ENCODE results near the gene PTPRE.

The PTPRE gene

GRCh38 chr10:127966875-127967274 is 60.0 kb downstream of the PTPRE start:
- Histone ChIP-seq H3K4me2 (no peak overlapping the region), H2AFZ (ENCODE audit: low read depth) (no peak overlapping the region), H3K36me3 (ENCODE audit: insufficient read depth) (no peaks in the 10 kb centered on the region), H3K4me1 (ENCODE audit: low read depth, poor library complexity, severe bottlenecking) (no peaks in the 10 kb centered on the region), H3K79me2 (ENCODE audit: insufficient read depth, low read depth) (no peaks in the 10 kb centered on the region), H3K27ac (no peak overlapping the region), H3K4me3 (IDR thresholded peaks at IDR 0.05; ENCODE audit: insufficient read depth, low read depth, low read length) (no peak overlapping the region), H4K20me1 (ENCODE audit: insufficient read depth) (no peaks in the 10 kb centered on the region), H3K9ac (no peak overlapping the region), H3K27me3 (ENCODE audit: insufficient read depth, low read depth) (no peaks in the 10 kb centered on the region)
- TF ChIP-seq CTCF (conservative IDR thresholded peaks at IDR 0.05; ENCODE audit: low read depth, low read length) = no peak

- H3K4me1 ChIP-seq (ENCODE audit: low read depth, poor library complexity, severe bottlenecking) = no peaks in the 10 kb centered on the region
- no peak for TF ChIP-seq CTCF (conservative IDR thresholded peaks at IDR 0.05; ENCODE audit: low read depth, low read length)
- no peak overlapping the region for H2AFZ ChIP-seq (ENCODE audit: low read depth)
- no peaks in the 10 kb centered on the region for H3K79me2 ChIP-seq (ENCODE audit: insufficient read depth, low read depth)
- no peak overlapping the region for H3K9ac ChIP-seq
- no peaks in the 10 kb centered on the region for H4K20me1 ChIP-seq (ENCODE audit: insufficient read depth)
- H3K27me3 ChIP-seq (ENCODE audit: insufficient read depth, low read depth) = no peaks in the 10 kb centered on the region
- H3K4me2 ChIP-seq = no peak overlapping the region
- no peak overlapping the region for H3K27ac ChIP-seq
- no peak overlapping the region for H3K4me3 ChIP-seq (IDR thresholded peaks at IDR 0.05; ENCODE audit: insufficient read depth, low read depth, low read length)
- no peaks in the 10 kb centered on the region for H3K36me3 ChIP-seq (ENCODE audit: insufficient read depth)
These were observed 61.1 kb downstream of the PTPRE start for GRCh38 chr10:127968027-127968441.

GRCh38 chr10:127968659-127969058 is 61.8 kb downstream of the PTPRE start:
- H3K4me1 ChIP-seq (ENCODE audit: low read depth, poor library complexity, severe bottlenecking) = no peaks in the 10 kb centered on the region
- H3K4me3 ChIP-seq (IDR thresholded peaks at IDR 0.05; ENCODE audit: insufficient read depth, low read depth, low read length) = no peak overlapping the region
- H3K79me2 ChIP-seq (ENCODE audit: insufficient read depth, low read depth) = no peaks in the 10 kb centered on the region
- TF ChIP-seq CTCF (conservative IDR thresholded peaks at IDR 0.05; ENCODE audit: low read depth, low read length) = no peak
- H4K20me1 ChIP-seq (ENCODE audit: insufficient read depth) = no peaks in the 10 kb centered on the region
- no peak overlapping the region for H3K27ac ChIP-seq
- no peaks in the 10 kb centered on the region for H3K27me3 ChIP-seq (ENCODE audit: insufficient read depth, low read depth)
- no peak overlapping the region for H3K9ac ChIP-seq
- H3K4me2 ChIP-seq = no peak overlapping the region
- no peaks in the 10 kb centered on the region for H3K36me3 ChIP-seq (ENCODE audit: insufficient read depth)
- no peak overlapping the region for H2AFZ ChIP-seq (ENCODE audit: low read depth)

GRCh38 chr10:127971101-127971946 is 64.4 kb downstream of the PTPRE start:
- H3K36me3 ChIP-seq (ENCODE audit: insufficient read depth) = no peaks in the 10 kb centered on the region
- H3K27ac ChIP-seq = no peak overlapping the region
- no peaks in the 10 kb centered on the region for H3K27me3 ChIP-seq (ENCODE audit: insufficient read depth, low read depth)
- no peak overlapping the region for H3K4me2 ChIP-seq
- H3K79me2 ChIP-seq (ENCODE audit: insufficient read depth, low read depth) = no peaks in the 10 kb centered on the region
- TF ChIP-seq CTCF (conservative IDR thresholded peaks at IDR 0.05; ENCODE audit: low read depth, low read length) = no peak
- H3K4me1 ChIP-seq (ENCODE audit: low read depth, poor library complexity, severe bottlenecking) = no peaks in the 10 kb centered on the region
- H3K9ac ChIP-seq = no peak overlapping the region
- H3K4me3 ChIP-seq (IDR thresholded peaks at IDR 0.05; ENCODE audit: insufficient read depth, low read depth, low read length) = no peak overlapping the region
- no peak overlapping the region for H2AFZ ChIP-seq (ENCODE audit: low read depth)
- no peaks in the 10 kb centered on the region for H4K20me1 ChIP-seq (ENCODE audit: insufficient read depth)

Data from KMS-11 (cell line).